Measurements from ENCODE around the gene IFRD2. TPM values are rescaled to one million over a fixed set of nuclear protein-coding genes. Genes with fewer than 3 reads are reported as not detected.
A peak's percentile ranks its signal among the peaks of the same experiment; 100 is the strongest.

IFRD2 gene, protein sequence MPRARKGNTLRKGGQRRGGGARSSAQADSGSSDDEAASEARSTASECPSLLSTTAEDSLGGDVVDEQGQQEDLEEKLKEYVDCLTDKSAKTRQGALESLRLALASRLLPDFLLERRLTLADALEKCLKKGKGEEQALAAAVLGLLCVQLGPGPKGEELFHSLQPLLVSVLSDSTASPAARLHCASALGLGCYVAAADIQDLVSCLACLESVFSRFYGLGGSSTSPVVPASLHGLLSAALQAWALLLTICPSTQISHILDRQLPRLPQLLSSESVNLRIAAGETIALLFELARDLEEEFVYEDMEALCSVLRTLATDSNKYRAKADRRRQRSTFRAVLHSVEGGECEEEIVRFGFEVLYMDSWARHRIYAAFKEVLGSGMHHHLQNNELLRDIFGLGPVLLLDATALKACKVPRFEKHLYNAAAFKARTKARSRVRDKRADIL
- 100 to 1,000 TPM in 1 of 4 donors, 10 to 100 TPM in 3; 40.0 to 178 (median 72.2) TPM for total RNA-seq

DNA sequence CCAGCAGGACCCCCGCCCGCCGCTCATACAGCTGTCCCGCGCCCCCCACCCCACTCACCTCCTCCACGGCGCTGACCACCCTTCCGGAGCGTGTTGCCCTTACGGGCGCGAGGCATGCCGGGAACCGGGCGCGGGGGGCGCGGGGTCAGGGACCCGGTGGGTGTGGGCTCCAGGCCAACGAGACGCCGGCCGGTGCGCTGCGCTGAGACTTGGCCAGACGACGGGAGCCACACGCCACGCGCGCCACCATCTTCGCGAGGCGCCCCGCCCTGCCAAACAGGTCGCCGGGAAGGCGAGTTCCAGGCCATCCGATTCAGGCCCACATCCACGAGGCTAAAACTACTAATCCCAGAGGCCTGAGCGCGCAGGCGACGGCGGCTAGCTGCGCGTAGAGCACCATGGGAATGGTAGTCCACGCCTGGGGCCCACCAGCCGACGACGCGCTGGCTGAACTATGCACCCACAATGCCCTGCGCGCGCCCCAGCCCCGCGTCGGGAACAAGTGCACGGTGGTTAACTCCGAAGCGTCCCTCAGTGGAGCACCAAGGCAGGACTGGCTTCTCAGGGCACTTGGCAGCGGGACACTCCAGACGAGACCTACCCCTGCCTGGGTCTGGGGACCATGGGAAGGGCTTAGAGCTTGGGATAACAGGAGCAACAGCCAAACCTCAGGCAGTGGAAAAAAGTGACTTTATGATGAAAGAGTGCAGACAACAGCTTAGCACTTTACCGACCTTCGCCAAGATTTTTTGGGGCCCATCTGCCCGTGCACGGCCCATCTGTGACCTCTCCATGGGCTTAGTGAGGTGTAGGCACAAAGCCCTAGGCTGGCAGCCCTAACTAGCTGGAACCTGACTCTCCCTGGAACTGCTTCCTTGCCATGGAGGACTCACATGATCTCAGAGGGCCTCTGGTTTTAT lies at the start of gene IFRD2:
Gene IFRD2, minus strand, starts transcription at position 271 of the 920 bp plus-strand sequence. Its CDS starts 155 bp downstream, at position 116.
- TF ChIP-seq, protein P1, sequence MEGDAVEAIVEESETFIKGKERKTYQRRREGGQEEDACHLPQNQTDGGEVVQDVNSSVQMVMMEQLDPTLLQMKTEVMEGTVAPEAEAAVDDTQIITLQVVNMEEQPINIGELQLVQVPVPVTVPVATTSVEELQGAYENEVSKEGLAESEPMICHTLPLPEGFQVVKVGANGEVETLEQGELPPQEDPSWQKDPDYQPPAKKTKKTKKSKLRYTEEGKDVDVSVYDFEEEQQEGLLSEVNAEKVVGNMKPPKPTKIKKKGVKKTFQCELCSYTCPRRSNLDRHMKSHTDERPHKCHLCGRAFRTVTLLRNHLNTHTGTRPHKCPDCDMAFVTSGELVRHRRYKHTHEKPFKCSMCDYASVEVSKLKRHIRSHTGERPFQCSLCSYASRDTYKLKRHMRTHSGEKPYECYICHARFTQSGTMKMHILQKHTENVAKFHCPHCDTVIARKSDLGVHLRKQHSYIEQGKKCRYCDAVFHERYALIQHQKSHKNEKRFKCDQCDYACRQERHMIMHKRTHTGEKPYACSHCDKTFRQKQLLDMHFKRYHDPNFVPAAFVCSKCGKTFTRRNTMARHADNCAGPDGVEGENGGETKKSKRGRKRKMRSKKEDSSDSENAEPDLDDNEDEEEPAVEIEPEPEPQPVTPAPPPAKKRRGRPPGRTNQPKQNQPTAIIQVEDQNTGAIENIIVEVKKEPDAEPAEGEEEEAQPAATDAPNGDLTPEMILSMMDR (IDR thresholded peaks at IDR 0.05): no peak
- DNase-seq (ENCODE audit: low spot score) (peak; percentile 77), ATAC-seq (ENCODE audit: low FRiP score) (peak; percentile 97)

DNA sequence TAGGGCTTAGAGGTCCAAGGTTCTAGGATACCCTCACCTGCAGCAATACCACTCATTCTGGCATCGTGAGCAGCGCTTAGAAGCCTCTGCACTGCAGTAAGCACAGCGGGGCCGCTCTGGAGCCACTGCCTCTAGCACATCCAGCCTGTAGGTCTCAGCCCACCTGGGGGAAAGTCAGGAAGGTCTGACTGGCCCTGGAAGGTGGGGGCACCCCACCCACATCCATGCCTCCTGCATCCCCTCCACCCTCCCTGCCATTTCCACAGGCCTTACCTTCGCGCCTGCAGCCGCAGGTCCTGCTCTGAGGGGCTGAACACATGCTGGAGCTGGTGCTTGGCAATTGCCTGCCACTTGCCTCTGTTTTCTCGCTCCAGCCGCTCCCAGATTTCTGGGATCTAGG lies 49.3 kb upstream of the IFRD2 start:
- no peak for DNase-seq (ENCODE audit: low spot score)
- TF ChIP-seq, protein P1 (IDR thresholded peaks at IDR 0.05): no peak
- ATAC-seq (ENCODE audit: low FRiP score): no peak

DNA sequence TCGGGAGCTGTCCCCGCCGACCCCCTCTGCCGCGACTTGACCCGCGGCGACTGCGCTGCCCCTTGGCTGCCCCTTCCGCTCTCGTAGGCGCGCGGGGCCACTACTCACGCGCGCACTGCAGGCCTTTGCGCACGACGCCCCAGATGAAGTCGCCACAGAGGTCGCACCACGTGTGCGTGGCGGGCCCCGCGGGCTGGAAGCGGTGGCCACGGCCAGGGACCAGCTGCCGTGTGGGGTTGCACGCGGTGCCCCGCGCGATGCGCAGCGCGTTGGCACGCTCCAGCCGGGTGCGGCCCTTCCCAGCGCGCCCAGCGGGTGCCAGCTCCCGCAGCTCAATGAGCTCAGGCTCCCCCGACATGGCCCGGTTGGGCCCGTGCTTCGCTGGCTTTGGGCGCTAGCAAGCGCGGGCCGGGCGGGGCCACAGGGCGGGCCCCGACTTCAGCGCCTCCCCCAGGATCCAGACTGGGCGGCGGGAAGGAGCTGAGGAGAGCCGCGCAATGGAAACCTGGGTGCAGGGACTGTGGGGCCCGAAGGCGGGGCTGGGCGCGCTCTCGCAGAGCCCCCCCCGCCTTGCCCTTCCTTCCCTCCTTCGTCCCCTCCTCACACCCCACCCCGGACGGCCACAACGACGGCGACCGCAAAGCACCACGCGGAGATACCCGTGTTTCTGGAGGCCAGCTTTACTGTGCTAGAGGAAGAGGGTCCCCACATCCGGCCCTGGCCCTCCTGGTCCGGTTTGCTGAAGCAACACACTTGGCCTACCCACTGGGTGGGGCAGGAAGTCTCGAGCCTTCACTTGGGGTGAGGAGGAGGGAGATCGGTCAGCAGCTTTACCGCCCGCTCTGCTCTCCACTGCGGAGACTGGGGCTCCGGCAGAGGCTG lies 48.5 kb upstream of the IFRD2 start, which contains the start of gene RASSF1:
Gene RASSF1, minus strand, starts transcription at position 389 of the 882 bp plus-strand sequence. Its CDS starts 31 bp downstream, at position 358.
- DNase-seq (ENCODE audit: low spot score) (no peak), ATAC-seq (ENCODE audit: low FRiP score) (peak; percentile 21)
- TF ChIP-seq, protein P1 (IDR thresholded peaks at IDR 0.05): no peak

DNA sequence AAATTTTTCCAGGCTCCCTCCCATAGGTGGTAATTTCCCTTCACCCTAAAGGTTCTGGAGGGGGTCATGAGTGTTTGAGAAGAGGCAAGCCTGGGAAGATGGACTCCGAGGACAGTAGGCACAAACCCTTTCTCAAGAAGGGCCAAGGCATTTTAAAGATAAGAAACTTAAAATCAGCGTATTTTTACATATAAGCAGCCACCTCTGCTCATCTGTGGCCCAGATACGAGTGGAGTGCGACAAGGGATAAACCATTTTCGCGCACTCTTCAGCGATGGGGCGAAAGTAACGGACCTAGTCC lies 47.9 kb upstream of the IFRD2 start:
- ATAC-seq (ENCODE audit: low FRiP score) (no peak), DNase-seq (ENCODE audit: low spot score) (no peak)
- TF ChIP-seq, protein P1 (IDR thresholded peaks at IDR 0.05): no peak

DNA sequence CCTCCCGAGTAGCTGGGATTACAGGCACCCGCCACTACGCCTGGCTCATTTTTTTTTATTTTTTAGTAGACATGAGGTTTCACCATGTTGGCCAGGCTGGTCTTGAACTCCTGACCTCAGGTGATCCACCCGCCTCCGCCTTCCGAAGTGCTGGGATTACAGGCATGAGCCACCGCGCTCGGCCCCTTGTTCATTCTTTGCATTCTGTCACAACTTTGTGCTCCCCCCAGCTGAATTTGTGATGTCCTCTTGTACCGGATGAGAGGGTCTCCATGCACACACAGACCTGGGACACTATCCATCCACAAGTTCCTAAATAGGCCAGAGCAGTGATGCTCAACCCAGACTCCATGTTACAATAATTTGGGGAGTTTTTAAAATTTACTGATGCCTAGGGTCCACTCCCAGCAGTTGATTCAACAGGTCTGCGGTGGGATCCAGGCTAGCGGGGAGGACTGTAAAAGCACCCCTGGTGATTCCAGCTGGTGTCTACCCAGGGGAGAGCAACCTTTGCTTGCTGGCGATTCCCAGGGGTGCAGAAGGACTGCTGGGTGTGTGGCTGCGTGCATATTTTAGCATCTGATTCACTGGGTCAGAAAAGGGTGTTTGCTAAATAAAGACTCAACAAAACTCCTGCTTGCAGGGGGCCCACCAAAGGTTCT lies 47.4 kb upstream of the IFRD2 start:
- TF ChIP-seq, protein P1 (IDR thresholded peaks at IDR 0.05): no peak
- ATAC-seq (ENCODE audit: low FRiP score) (no peak), DNase-seq (ENCODE audit: low spot score) (no peak)

DNA sequence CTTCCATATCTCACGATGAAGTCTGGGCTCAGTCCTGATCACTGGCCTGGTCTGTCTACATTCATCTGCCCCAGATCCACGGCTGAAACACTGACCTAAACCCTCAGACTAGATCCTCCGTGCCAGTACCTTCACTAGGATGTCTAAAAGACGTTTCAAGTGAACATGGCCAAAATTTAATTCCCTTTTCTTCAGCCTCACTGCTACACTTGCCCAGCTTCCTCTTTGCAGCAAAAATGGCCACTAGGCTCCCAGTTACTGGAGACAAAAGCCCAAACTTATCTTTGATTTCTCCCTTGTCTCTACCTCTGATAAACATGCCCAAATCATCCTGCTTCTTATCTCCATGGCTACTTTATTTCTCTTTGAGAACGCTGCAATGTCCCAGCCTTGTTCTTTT lies 46.7 kb upstream of the IFRD2 start:
- no peak for DNase-seq (ENCODE audit: low spot score)
- TF ChIP-seq, protein P1 (IDR thresholded peaks at IDR 0.05): no peak
- ATAC-seq (ENCODE audit: low FRiP score): no peak
